SH-SY5Y (cell line): ENCODE results near the gene LRP8.

Experiments
- GATA2 ChIP-seq: IDR thresholded peaks from 2 replicates; pipeline ENCODE4 v1.6.1; 2011; ENCODE audit warnings: mild to moderate bottlenecking, low read depth, low read length
- GATA3 ChIP-seq: IDR thresholded peaks from 2 replicates; pipeline ENCODE4 v1.6.1; 2011; ENCODE audit warnings: low read depth, mild to moderate bottlenecking, low read length, moderate library complexity

- no peak for TF ChIP-seq GATA2
- TF ChIP-seq GATA3: no peak
These were observed 34.4 kb upstream of the LRP8 start for GRCh38 chr1:53362270-53362669.
